OCI-LY1 (cell line): ENCODE data around the gene PDZD7.
A peak's percentile ranks its signal among the peaks of the same experiment; 100 is the strongest.

Source experiments
- CTCF ChIP-seq: fragments of 200-600 bp; sonication (generic), shearing (Covaris generic); IDR thresholded peaks from 2 replicates; pipeline ENCODE4 v1.5.1; 2017; ENCODE audit warnings: mild to moderate bottlenecking, antibody characterized with exemption, low read length, moderate library complexity, mixed read lengths
- EZH2 ChIP-seq: fragments of 200-600 bp; sonication (generic), shearing (Covaris generic); IDR thresholded peaks from 2 replicates; pipeline ENCODE4 v1.8.0; 2017; ENCODE audit warnings: borderline replicate concordance, mixed run types, mild to moderate bottlenecking, antibody characterized with exemption, low read length, moderate library complexity, mixed read lengths

DNA sequence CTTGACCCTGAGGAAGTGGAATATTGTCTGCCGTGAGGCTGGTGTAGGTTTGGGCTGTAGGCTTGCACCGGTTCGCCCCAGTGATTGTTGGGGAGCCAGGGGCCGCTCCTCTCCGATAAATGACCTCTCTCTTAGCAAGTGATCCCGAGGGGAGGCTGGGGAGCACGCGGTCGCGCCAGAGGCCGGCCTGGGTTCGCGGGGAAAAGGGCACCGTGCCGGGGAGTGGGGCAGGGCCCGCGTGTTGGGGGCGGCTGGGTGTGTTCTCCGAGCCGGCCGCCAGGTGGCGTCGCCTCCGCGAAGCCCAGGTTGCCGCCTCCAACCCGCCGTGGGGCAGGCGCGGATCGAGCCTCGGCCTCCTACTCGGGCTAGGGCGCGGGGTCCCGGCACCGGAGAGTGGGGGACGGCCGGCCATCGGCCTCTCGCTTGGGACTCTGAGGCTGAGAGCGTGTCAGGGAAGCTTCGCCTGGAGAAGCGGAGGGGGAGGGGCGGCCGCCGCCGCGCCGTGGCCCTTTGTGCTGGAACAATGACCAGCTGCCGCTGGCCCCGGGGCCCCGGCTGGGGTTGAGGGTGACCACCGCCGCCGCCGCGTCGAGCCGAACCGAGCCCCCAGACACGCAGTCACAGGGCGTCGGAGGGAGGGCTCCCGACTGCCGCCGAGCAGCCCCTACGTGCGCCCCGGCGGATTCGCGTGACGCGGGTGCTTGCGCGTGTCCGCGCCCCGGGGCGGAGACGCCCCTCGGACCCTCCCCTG, 31.8 kb downstream of the PDZD7 start:
- no peak for TF ChIP-seq EZH2
- TF ChIP-seq CTCF = peak; percentile 58
